ENCODE results near the gene OLFM2.
"Not testable (repeated sequence)": the region's sequence is repeated elsewhere in the genome, so short reads cannot be mapped to it uniquely, and the experiment has no call there.

Gene OLFM2

DNA sequence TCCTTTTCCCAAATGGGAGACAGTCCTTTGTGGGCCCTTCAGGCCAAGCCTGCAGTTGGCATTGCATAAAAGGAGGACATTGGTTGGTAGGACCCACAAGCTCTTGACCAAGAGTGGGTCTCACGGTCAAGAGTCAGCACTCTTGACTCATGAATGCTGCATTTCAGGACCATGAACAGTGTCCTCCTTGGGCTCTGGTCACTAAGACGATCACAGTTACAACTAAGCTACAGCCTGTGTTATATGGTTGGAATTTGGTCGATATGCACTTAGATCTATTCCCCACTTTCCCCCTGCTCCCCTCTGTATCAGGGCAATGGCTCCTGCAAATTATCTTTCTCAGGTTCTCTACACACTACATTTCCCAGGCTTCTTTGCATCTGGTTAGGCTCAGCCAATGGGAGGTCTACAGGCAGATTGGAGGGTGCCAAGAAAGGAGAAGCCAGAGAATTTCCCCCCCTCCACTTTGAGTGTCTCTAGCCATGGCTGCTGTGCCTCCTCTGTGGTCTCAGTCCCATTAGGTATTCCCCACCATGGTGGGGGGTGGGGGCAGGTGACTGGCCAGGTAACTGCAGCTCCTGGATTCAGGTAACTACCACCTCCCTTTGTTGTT lies 3.1 kb upstream of the OLFM2 start:
- H3K27ac ChIP-seq (ENCODE audit: low read depth, low read length), result no peak overlapping the region

DNA sequence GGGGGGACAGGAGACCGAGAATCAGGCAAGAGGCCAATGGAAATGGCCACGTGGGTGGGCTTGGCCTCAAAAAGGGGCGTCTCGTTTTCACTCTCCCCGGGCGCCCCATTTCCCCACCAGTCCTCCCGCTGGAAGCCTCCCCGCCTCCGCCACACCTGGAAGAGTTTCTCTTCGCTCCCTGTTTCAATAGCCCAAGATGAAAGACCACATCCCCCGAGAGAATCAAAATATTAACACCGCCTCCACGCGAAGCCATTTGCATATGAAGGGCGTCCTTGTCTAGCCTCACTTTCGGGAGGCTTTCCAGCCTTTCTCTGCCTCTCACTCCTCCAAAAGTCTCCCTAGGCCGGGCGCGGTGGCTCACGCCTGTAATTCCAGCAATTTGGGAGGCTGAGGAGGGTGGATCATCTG lies 691 bp upstream of the OLFM2 start:
- Histone ChIP-seq H3K4me1 (ENCODE audit: control insufficient read depth, insufficient read depth, low read length) (no peaks in the 10 kb centered on the region), H3K27me3 (ENCODE audit: control insufficient read depth, insufficient read depth, low read length) (peaks cover 17% of the 10 kb centered on the region), H3K9ac (ENCODE audit: low read length) (no peak overlapping the region), H3K36me3 (ENCODE audit: control insufficient read depth, insufficient read depth, low read length) (no peaks in the 10 kb centered on the region), H3K4me3 (ENCODE audit: low read length) (no peak overlapping the region), H3K27ac (ENCODE audit: low read depth, low read length) (no peak overlapping the region)

More for the DNA sequence above, 3.1 kb upstream of the OLFM2 start:
- H3K4me1 ChIP-seq (ENCODE audit: control insufficient read depth, insufficient read depth, low read length), result no peaks in the 10 kb centered on the region
- peaks cover 16% of the 10 kb centered on the region for H3K27me3 ChIP-seq (ENCODE audit: control insufficient read depth, insufficient read depth, low read length)
- no peak overlapping the region for H3K9ac ChIP-seq (ENCODE audit: low read length)
- H3K36me3 ChIP-seq (ENCODE audit: control insufficient read depth, insufficient read depth, low read length), result no peaks in the 10 kb centered on the region
- no peak overlapping the region for H3K4me3 ChIP-seq (ENCODE audit: low read length)

DNA sequence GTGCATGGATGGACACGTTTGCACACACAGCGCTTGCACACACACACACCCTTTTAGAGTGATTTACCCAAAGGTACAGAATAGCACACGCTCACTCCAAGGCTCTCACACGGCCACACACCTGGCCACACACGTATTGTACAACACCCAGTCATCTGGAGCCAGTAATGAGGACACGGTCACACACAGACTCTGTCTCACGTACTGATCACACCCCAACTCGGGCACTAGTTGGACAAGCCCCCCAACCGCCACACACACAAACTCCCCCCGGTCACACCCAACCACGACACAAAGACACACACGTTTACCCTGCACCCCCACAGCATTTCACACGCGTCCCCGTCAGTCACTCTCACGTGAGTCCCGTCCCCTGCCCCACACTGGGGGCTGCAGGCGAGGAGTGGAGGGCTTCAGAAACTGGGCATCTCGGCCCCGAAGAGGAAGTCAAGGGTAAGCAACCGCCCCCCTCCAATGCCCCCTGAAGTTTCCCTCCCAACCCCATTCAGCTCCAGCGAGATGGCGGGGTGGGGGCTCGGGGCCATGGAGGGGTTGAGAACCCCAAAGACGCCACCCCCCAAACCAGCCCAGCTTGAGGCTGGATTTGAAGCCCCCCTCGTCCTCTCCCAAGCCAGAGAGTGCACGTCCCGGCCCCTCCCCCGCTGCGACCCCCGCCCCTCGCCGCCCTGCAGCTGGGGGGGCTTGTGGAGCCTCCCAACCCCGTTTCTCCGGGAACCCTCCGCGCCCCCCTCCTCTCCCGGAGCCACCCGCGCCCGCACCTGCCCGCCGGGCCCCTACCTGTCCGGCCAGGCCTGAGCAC lies 599 bp downstream of the OLFM2 start:
- peaks cover 17% of the 10 kb centered on the region for H3K27me3 ChIP-seq (ENCODE audit: control insufficient read depth, insufficient read depth, low read length)
- H3K9ac ChIP-seq (ENCODE audit: low read length), result no peak overlapping the region
- H3K36me3 ChIP-seq (ENCODE audit: control insufficient read depth, insufficient read depth, low read length), result no peaks in the 10 kb centered on the region
- H3K27ac ChIP-seq (ENCODE audit: low read depth, low read length), result no peak overlapping the region
- H3K4me3 ChIP-seq (ENCODE audit: low read length), result peak overlapping the region; percentile 10
- peaks cover 3% of the 10 kb centered on the region for H3K4me1 ChIP-seq (ENCODE audit: control insufficient read depth, insufficient read depth, low read length)

DNA sequence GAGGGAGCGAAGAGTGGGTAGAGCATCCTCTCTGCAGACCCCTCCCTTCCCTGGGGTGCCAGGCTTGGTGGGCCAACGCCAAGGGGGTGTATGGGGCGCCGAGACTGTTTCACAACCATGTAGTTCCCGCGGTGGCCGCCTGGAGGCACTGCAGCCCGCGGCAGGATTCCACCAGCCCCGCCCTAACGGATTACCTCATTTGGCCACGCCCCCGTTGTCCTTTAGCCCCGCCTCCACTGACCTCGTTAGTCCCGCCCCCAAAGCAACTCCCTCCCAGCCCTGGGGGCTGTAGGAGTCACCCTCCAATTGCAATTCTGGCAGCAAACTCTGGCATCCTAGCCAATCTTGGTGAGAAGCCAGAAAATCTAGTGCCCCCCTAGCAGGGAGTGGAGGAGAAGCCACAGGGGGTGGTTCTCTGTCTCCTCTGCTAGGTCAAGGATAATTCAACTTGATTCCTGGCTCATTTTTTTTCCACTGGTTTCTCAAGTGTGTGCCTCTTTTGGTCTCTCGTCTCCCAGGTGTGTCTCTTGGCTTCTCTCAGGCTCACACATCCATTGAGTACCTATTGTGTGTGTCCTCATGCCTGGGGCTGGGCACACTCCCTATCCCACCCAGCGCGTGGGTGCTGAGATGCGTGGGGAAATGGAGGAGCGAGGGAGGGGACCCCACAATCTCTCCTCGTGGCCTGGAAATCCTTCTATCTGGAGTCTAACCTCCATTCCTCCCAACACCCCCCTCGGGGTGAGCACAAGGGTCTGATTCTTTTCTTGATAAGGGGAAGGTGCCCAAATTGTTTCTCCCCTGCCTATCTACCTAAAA lies 2.0 kb downstream of the OLFM2 start:
- H3K9ac ChIP-seq (ENCODE audit: low read length), result no peak overlapping the region
- peaks cover 17% of the 10 kb centered on the region for H3K27me3 ChIP-seq (ENCODE audit: control insufficient read depth, insufficient read depth, low read length)
- no peak overlapping the region for H3K27ac ChIP-seq (ENCODE audit: low read depth, low read length)

DNA sequence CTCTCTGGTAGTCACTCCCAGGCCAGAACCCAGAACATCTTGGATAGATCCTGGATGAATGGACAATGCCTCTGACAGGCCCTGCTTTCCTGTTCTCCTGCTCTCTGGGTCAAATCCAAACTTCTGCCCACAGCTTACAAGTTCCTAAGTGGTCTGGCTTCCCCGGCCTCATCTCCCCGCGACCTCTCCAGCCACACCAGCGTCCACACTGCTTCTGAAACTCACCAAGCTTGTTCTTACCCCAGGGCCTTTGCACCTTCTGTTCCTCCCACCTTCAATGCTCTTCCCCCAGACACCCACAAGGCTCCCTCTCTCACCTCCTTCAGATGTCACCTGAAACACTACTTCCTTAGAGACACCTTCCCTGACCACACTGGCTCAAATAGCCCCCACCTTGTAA lies 3.5 kb downstream of the OLFM2 start:
- peaks cover 17% of the 10 kb centered on the region for H3K27me3 ChIP-seq (ENCODE audit: control insufficient read depth, insufficient read depth, low read length)
- H3K36me3 ChIP-seq (ENCODE audit: control insufficient read depth, insufficient read depth, low read length), result no peaks in the 10 kb centered on the region
- H3K9ac ChIP-seq (ENCODE audit: low read length), result no peak overlapping the region
- H3K27ac ChIP-seq (ENCODE audit: low read depth, low read length), result no peak overlapping the region
- H3K4me3 ChIP-seq (ENCODE audit: low read length), result no peak overlapping the region
- peaks cover 3% of the 10 kb centered on the region for H3K4me1 ChIP-seq (ENCODE audit: control insufficient read depth, insufficient read depth, low read length)

More for the DNA sequence above, 2.0 kb downstream of the OLFM2 start:
- Histone ChIP-seq H3K4me1 (ENCODE audit: control insufficient read depth, insufficient read depth, low read length) (peaks cover 3% of the 10 kb centered on the region), H3K36me3 (ENCODE audit: control insufficient read depth, insufficient read depth, low read length) (no peaks in the 10 kb centered on the region), H3K4me3 (ENCODE audit: low read length) (no peak overlapping the region)

DNA sequence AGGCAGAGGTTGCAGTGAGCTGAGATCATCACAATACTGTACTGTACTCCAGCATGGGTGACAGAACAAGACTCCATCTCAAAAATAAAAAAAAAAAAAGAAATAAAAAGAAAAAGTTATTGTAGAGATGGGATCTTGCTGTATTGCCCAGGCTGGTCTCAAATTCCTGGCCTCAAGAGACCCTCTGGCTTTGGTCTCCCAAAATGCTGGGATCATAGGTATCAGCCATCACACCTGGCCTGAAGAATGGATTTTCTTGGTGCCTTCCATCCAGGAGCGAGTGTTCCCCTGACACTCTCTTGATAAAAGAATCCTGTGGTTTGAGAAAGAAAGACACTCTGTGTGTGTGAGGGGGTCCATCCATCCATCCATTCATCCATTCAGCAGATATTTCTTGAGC lies 4.7 kb downstream of the OLFM2 start:
- no peak overlapping the region for H3K9ac ChIP-seq (ENCODE audit: low read length)
- H3K27me3 ChIP-seq (ENCODE audit: control insufficient read depth, insufficient read depth, low read length), result peaks cover 14% of the 10 kb centered on the region
- H3K4me3 ChIP-seq (ENCODE audit: low read length), result no peak overlapping the region
- H3K27ac ChIP-seq (ENCODE audit: low read depth, low read length), result no peak overlapping the region
- H3K4me1 ChIP-seq (ENCODE audit: control insufficient read depth, insufficient read depth, low read length), result peaks cover 3% of the 10 kb centered on the region
- no peaks in the 10 kb centered on the region for H3K36me3 ChIP-seq (ENCODE audit: control insufficient read depth, insufficient read depth, low read length)

DNA sequence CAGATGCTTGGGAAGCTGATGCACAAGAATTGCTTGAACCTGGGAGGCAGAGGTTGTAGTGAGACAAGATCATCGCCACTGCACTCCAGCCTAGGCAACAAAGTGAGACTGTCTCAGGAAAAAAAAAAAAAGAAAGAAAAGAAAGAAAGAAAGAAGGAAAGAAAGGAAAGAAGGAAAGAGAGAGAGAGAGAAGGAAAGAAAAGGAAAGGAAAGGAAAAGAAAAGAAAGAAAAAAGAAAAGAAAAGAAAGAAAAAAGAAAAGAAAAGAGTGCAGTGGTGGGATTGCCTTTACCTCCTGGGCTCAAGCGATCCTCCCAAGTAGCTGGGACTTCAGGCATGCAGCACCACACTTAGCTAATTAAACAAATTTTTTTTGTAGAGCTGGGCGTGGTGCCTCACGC lies 12.9 kb downstream of the OLFM2 start:
- no peaks in the 10 kb centered on the region for H3K4me1 ChIP-seq (ENCODE audit: control insufficient read depth, insufficient read depth, low read length)
- peaks cover 3% of the 10 kb centered on the region for H3K27me3 ChIP-seq (ENCODE audit: control insufficient read depth, insufficient read depth, low read length)
- no peak overlapping the region for H3K4me3 ChIP-seq (ENCODE audit: low read length)
- H3K9ac ChIP-seq (ENCODE audit: low read length), result no peak overlapping the region
- H3K27ac ChIP-seq (ENCODE audit: low read depth, low read length), result no peak overlapping the region
- no peaks in the 10 kb centered on the region for H3K36me3 ChIP-seq (ENCODE audit: control insufficient read depth, insufficient read depth, low read length)

DNA sequence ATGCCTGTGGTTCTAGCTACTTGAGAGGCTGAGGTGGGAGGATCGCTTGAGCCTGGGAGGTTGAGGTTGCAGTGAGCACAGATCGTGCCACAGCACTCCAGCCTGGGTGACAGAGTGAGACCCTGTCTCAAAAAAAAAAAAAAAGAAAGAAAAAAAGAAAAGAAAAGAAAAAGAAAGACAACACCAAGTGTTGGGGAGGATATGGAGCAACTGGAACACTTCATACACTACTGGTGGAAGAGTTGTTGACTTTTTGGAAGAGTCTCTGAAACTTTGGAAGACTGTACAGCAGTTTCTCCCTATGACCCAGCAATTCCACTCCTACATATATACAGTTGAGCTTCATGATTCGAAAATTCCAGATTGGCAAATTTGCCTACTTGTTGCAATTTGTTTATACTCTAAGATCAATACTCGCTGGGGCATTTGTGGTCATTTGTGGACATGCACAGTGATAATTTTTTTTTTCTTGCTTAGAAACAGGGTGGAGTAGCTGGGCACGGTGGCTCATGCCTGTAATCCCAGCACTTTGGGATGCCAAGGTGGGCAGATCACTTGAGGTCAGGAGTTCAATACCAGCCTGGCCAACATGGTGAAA lies 13.4 kb downstream of the OLFM2 start:
- not testable (repeated sequence) for H3K36me3 ChIP-seq (ENCODE audit: control insufficient read depth, insufficient read depth, low read length); H3K27me3 ChIP-seq (ENCODE audit: control insufficient read depth, insufficient read depth, low read length); H3K9ac ChIP-seq (ENCODE audit: low read length); H3K4me3 ChIP-seq (ENCODE audit: low read length); H3K4me1 ChIP-seq (ENCODE audit: control insufficient read depth, insufficient read depth, low read length); H3K27ac ChIP-seq (ENCODE audit: low read depth, low read length)

DNA sequence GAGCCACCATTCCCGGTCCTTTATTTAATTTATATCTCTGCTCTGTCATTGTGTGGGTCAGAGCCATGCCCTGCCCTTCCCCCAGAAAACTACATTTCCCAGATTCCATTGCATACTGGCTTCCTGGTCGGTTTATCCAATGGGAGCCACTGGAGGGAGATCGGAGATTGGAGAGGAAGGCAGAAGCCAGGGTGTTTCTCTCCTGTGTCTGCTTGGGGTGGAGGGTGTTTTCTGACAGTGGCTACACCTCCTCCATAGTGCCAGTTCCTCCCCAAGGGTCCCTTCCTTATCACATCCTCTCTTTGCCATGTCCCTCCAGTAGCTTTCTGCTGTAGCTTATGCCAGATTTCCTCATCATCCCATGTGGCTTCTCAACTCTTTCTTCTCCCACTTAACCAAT lies 19.0 kb downstream of the OLFM2 start:
- Histone ChIP-seq H3K36me3 (ENCODE audit: control insufficient read depth, insufficient read depth, low read length) (no peaks in the 10 kb centered on the region), H3K9ac (ENCODE audit: low read length) (no peak overlapping the region), H3K4me3 (ENCODE audit: low read length) (no peak overlapping the region), H3K27me3 (ENCODE audit: control insufficient read depth, insufficient read depth, low read length) (peaks cover 16% of the 10 kb centered on the region), H3K27ac (ENCODE audit: low read depth, low read length) (no peak overlapping the region), H3K4me1 (ENCODE audit: control insufficient read depth, insufficient read depth, low read length) (no peaks in the 10 kb centered on the region)

DNA sequence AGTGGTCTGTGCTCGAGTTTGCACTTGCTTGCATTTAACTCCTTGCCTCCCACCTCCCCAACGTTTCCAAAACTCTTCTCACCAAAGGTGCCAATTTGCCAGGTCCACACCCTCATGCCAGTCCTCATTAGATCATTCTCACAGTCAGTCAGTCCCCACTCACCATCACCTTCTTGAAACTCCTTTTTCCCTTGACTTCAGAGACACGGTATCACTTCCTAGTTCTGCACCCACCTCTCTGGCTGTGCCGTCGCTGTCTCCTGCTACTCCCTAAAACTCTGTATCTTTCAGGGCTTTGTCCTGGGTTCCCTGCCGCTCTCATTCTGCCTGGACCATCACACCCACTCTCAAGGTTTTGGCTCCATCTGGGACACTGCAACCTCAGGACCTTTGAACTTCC lies 19.6 kb downstream of the OLFM2 start:
- no peaks in the 10 kb centered on the region for H3K36me3 ChIP-seq (ENCODE audit: control insufficient read depth, insufficient read depth, low read length)
- H3K4me3 ChIP-seq (ENCODE audit: low read length), result no peak overlapping the region
- H3K27me3 ChIP-seq (ENCODE audit: control insufficient read depth, insufficient read depth, low read length), result peaks cover 19% of the 10 kb centered on the region
- no peaks in the 10 kb centered on the region for H3K4me1 ChIP-seq (ENCODE audit: control insufficient read depth, insufficient read depth, low read length)
- no peak overlapping the region for H3K9ac ChIP-seq (ENCODE audit: low read length)
- H3K27ac ChIP-seq (ENCODE audit: low read depth, low read length), result no peak overlapping the region

DNA sequence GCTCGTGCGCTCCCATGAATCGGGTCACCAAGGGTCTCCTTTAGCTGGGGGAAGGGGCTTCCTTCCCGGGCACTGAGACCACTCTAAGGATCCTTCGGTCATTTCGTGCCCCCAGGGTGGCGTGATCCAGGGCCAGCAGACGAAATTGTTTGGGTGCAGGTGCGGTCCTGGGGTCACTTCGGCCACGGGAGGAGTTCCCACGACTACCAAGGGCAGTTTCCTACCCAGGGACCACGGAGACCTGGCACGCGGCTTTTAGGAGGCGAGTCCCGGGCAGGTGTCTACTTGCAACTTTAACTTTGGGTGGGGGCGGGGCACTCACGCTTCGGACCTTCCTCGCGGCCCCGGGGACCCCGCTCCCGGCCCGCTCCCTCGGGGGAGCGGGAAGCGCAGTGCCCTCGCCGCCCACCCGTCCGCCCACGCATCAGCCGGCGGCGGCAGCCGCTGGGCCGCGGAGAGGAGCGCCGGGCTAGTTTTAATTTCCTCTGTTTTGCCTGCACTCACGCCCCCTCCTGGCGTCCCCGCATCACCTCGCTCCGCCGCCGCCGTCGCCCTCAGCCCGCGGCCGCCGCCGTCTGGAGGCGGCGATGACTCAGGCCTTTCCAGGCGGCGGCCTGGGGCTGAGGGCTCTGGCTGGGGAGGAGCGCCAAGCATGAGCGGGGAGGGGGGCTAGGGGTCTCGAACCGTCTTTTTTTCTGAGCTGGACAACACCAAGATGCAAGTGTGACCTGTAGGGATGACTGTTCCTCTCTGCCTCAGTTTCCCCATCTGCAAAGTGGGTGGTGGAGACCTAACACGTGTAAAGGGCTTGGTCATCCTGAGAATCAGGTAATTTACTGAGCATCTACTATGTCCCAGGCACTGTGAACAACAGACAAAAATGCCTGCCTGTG lies 21.8 kb downstream of the OLFM2 start:
- Histone ChIP-seq H3K4me3 (ENCODE audit: low read length) (peak overlapping the region; percentile 60), H3K36me3 (ENCODE audit: control insufficient read depth, insufficient read depth, low read length) (no peaks in the 10 kb centered on the region), H3K4me1 (ENCODE audit: control insufficient read depth, insufficient read depth, low read length) (no peaks in the 10 kb centered on the region), H3K27me3 (ENCODE audit: control insufficient read depth, insufficient read depth, low read length) (peaks cover 21% of the 10 kb centered on the region), H3K9ac (ENCODE audit: low read length) (no peak overlapping the region), H3K27ac (ENCODE audit: low read depth, low read length) (no peak overlapping the region)

Data from rectal smooth muscle tissue (tissue), 1 donor.